Activated T-cell treated with anti-CD3 and anti-CD28 coated beads, Interleukin-2, amount 50 U/mL, for 1 hour (primary cell): ENCODE data around the gene CEACAM18.

Experiments used
- DNase-seq: peaks from one replicate; pipeline ENCODE4 v3.0.0-alpha.2; 2020

CEACAM18 gene

GRCh38 chr19:51539821-51540366 lies 61.6 kb downstream of the CEACAM18 start:
- DNase-seq: no peak
